ENCODE measurements around the gene CLSTN1. TPM values are rescaled to one million over a fixed set of nuclear protein-coding genes. Genes with fewer than 3 reads are reported as not detected.

CLSTN1 gene
- total and polyA plus RNA-seq, 10 of the 15 experiments (the other 5 are each of a cell fraction or from before 2014, with no cell fraction given), result 2.7 to 64.4 (median 23.2) TPM

- CTCF ChIA-PET, result interaction anchor here (0.9 to 4.4 kb wide), 6 partner anchors 9 to 46 kb away, joined by 3 to 40 read pairs (median 4); no protein-coding TSS in a partner anchor
- BruUV-seq (replicated peaks), result no TSS peak
- H3K4me3 ChIP-seq, result peak overlapping the region; percentile 96
- H3K9me3 ChIP-seq (replicated peaks; ENCODE audit: control insufficient read depth, insufficient read depth, low read length), result no peaks in the 10 kb centered on the region; the same call in 2 of the 3 replicates
- no peaks in the 10 kb centered on the region for H3K27me3 ChIP-seq (replicated peaks in 1 of 2; ENCODE audit: control insufficient read depth in 2 of 2, insufficient read depth in 2 of 2, low read length in 1 of 2)
- ATAC-seq (no peak), DNase-seq (ENCODE audit: low read depth, low spot score) (no peak), FAIRE-seq (no peak)
- intact Hi-C loops (cut with micrococcal nuclease; ENCODE audit: unreplicated experiment), result loop anchor here (2.0 kb wide), 2 partner anchors 36 to 42 kb away; no protein-coding TSS in a partner anchor
- H2AFZ ChIP-seq (ENCODE audit: control insufficient read depth, low read depth, low read length), result peak overlapping the region; percentile 33
- peaks cover 51% of the 10 kb centered on the region for H3K79me2 ChIP-seq (ENCODE audit: control insufficient read depth, insufficient read depth, low read length)
- SMC1A ChIA-PET (ENCODE audit: uncharacterized antibody, unreplicated experiment), result interaction anchor here (0.7 to 7.2 kb wide), 7 partner anchors 11 to 47 kb away, joined by 3 to 49 read pairs (median 4); no protein-coding TSS in a partner anchor
- RAD21 ChIA-PET (ENCODE audit: unreplicated experiment), result interaction anchor here (1.5 kb wide), 1 partner anchor 38 kb away, joined by 11 read pairs; no protein-coding TSS in a partner anchor
- WGBS (ENCODE audit: insufficient coverage, insufficient replicate concordance, low lambda C conversion rate, missing lambda C conversion rate), result 3% methylated on average over 8 of the region's 8 CpGs
- in situ Hi-C loops (cut with MboI), result no loop called here
- H4K20me1 ChIP-seq (ENCODE audit: control insufficient read depth, insufficient read depth), result no peaks in the 10 kb centered on the region
- H3K4me2 ChIP-seq (ENCODE audit: control insufficient read depth, insufficient read depth), result peak overlapping the region; percentile 78
- H3K9ac ChIP-seq (ENCODE audit: control insufficient read depth, insufficient read depth, low read length), result peak overlapping the region; percentile 81
- no peaks in the 10 kb centered on the region for H3K36me3 ChIP-seq (ENCODE audit: control insufficient read depth in 2 of 2, insufficient read depth in 2 of 2, low read length in 1 of 2)
- no peak overlapping the region for H3K27ac ChIP-seq (ENCODE audit: control insufficient read depth, insufficient read depth)
- peaks cover 26% of the 10 kb centered on the region for H3K4me1 ChIP-seq (ENCODE audit: control insufficient read depth, insufficient read depth, low read length)
- POLR2A ChIA-PET, result no interaction called here
- TF ChIP-seq IKZF1 (conservative IDR thresholded peaks at IDR 0.05) (no peak), KDM1A (IDR thresholded peaks at IDR 0.05; ENCODE audit: borderline replicate concordance) (no peak), SMARCA5 (IDR thresholded peaks at IDR 0.05) (no peak), ZNF207 (IDR thresholded peaks at IDR 0.05; ENCODE audit: borderline replicate concordance) (no peak), NKRF (conservative IDR thresholded peaks at IDR 0.05) (no peak), SKIL (IDR thresholded peaks at IDR 0.05; ENCODE audit: low read depth, poor library complexity, severe bottlenecking) (no peak), TCF7 (IDR thresholded peaks at IDR 0.05; ENCODE audit: borderline replicate concordance) (no peak), RB1 (IDR thresholded peaks at IDR 0.05; ENCODE audit: borderline replicate concordance) (no peak), HSF1 (IDR thresholded peaks at IDR 0.05; ENCODE audit: low read depth, low read length) (no peak), ELK1 (IDR thresholded peaks at IDR 0.05; ENCODE audit: low read depth, low read length) (no peak), SPI1 (IDR thresholded peaks at IDR 0.05; ENCODE audit: borderline replicate concordance, insufficient read depth, low read depth, low read length) (no peak), STAT1 (conservative IDR thresholded peaks at IDR 0.05) (no peak), MYC (IDR thresholded peaks at IDR 0.05; ENCODE audit: insufficient read depth, insufficient read length, insufficient replicate concordance, low read length, severe bottlenecking) (no peak), RUNX3 (IDR thresholded peaks at IDR 0.05; ENCODE audit: low read length) (no peak), JUNB (IDR thresholded peaks at IDR 0.05) (no peak)
Measured at GRCh38 chr1:9822490-9822889, 1.3 kb downstream of the CLSTN1 start.
